Measurements from ENCODE around the gene KMT2B. TPM values are rescaled to one million over a fixed set of nuclear protein-coding genes. Genes with fewer than 3 reads are reported as not detected.
A peak's percentile ranks its signal among the peaks of the same experiment; 100 is the strongest.

The KMT2B gene
- total and polyA plus RNA-seq, 9 of the 15 experiments (the other 6 are each of a cell fraction or from before 2014, with no cell fraction given), result 0.63 to 43.9 (median 8.1) TPM

DNA sequence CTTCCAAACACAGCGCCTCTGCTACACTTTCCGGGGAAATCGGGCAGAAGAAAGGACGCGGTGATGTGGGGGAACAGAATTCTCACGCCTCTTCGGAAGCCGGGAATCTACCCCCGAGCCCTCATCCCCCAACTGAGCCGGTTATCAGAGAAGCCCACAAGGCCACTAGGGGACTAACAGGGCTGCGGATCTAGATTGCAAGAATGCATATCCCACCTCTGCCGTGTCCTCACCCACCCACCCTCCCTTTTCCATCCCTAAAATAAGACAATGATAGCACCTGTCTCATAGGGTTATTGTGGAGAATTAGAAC is 23.4 kb downstream of the KMT2B start (continued):
- TF ChIP-seq, protein P1, sequence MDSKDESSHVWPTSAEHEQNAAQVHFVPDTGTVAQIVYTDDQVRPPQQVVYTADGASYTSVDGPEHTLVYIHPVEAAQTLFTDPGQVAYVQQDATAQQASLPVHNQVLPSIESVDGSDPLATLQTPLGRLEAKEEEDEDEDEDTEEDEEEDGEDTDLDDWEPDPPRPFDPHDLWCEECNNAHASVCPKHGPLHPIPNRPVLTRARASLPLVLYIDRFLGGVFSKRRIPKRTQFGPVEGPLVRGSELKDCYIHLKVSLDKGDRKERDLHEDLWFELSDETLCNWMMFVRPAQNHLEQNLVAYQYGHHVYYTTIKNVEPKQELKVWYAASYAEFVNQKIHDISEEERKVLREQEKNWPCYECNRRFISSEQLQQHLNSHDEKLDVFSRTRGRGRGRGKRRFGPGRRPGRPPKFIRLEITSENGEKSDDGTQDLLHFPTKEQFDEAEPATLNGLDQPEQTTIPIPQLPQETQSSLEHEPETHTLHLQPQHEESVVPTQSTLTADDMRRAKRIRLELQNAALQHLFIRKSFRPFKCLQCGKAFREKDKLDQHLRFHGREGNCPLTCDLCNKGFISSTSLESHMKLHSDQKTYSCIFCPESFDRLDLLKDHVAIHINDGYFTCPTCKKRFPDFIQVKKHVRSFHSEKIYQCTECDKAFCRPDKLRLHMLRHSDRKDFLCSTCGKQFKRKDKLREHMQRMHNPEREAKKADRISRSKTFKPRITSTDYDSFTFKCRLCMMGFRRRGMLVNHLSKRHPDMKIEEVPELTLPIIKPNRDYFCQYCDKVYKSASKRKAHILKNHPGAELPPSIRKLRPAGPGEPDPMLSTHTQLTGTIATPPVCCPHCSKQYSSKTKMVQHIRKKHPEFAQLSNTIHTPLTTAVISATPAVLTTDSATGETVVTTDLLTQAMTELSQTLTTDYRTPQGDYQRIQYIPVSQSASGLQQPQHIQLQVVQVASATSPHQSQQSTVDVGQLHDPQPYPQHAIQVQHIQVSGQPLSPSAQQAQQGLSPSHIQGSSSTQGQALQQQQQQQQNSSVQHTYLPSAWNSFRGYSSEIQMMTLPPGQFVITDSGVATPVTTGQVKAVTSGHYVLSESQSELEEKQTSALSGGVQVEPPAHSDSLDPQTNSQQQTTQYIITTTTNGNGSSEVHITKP (IDR thresholded peaks at IDR 0.05; ENCODE audit: partially characterized antibody), result peak; percentile 77
- TF ChIP-seq ERF (CRISPR knock-in tag; IDR thresholded peaks at IDR 0.05) (no peak), CBFA2T2 (conservative IDR thresholded peaks at IDR 0.05) (peak; percentile 46), NFIX (CRISPR knock-in tag; IDR thresholded peaks at IDR 0.05; ENCODE audit: low read depth) (no peak), CBX1 (IDR thresholded peaks at IDR 0.05; ENCODE audit: low read depth) (no peak)
- TF ChIP-seq, protein P2, sequence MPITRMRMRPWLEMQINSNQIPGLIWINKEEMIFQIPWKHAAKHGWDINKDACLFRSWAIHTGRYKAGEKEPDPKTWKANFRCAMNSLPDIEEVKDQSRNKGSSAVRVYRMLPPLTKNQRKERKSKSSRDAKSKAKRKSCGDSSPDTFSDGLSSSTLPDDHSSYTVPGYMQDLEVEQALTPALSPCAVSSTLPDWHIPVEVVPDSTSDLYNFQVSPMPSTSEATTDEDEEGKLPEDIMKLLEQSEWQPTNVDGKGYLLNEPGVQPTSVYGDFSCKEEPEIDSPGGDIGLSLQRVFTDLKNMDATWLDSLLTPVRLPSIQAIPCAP (CRISPR knock-in tag; IDR thresholded peaks at IDR 0.05; ENCODE audit: borderline replicate concordance), result no peak
- TF ChIP-seq, protein P3, sequence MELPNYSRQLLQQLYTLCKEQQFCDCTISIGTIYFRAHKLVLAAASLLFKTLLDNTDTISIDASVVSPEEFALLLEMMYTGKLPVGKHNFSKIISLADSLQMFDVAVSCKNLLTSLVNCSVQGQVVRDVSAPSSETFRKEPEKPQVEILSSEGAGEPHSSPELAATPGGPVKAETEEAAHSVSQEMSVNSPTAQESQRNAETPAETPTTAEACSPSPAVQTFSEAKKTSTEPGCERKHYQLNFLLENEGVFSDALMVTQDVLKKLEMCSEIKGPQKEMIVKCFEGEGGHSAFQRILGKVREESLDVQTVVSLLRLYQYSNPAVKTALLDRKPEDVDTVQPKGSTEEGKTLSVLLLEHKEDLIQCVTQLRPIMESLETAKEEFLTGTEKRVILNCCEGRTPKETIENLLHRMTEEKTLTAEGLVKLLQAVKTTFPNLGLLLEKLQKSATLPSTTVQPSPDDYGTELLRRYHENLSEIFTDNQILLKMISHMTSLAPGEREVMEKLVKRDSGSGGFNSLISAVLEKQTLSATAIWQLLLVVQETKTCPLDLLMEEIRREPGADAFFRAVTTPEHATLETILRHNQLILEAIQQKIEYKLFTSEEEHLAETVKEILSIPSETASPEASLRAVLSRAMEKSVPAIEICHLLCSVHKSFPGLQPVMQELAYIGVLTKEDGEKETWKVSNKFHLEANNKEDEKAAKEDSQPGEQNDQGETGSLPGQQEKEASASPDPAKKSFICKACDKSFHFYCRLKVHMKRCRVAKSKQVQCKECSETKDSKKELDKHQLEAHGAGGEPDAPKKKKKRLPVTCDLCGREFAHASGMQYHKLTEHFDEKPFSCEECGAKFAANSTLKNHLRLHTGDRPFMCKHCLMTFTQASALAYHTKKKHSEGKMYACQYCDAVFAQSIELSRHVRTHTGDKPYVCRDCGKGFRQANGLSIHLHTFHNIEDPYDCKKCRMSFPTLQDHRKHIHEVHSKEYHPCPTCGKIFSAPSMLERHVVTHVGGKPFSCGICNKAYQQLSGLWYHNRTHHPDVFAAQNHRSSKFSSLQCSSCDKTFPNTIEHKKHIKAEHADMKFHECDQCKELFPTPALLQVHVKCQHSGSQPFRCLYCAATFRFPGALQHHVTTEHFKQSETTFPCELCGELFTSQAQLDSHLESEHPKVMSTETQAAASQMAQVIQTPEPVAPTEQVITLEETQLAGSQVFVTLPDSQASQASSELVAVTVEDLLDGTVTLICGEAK (IDR thresholded peaks at IDR 0.05), result no peak
- TF ChIP-seq, protein P3 (CRISPR knock-in tag; IDR thresholded peaks at IDR 0.05), result no peak
- TF ChIP-seq, protein P4, sequence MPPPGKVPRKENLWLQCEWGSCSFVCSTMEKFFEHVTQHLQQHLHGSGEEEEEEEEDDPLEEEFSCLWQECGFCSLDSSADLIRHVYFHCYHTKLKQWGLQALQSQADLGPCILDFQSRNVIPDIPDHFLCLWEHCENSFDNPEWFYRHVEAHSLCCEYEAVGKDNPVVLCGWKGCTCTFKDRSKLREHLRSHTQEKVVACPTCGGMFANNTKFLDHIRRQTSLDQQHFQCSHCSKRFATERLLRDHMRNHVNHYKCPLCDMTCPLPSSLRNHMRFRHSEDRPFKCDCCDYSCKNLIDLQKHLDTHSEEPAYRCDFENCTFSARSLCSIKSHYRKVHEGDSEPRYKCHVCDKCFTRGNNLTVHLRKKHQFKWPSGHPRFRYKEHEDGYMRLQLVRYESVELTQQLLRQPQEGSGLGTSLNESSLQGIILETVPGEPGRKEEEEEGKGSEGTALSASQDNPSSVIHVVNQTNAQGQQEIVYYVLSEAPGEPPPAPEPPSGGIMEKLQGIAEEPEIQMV (tag; conservative IDR thresholded peaks at IDR 0.05; ENCODE audit: low read depth), result no peak
- TF ChIP-seq, protein P5, sequence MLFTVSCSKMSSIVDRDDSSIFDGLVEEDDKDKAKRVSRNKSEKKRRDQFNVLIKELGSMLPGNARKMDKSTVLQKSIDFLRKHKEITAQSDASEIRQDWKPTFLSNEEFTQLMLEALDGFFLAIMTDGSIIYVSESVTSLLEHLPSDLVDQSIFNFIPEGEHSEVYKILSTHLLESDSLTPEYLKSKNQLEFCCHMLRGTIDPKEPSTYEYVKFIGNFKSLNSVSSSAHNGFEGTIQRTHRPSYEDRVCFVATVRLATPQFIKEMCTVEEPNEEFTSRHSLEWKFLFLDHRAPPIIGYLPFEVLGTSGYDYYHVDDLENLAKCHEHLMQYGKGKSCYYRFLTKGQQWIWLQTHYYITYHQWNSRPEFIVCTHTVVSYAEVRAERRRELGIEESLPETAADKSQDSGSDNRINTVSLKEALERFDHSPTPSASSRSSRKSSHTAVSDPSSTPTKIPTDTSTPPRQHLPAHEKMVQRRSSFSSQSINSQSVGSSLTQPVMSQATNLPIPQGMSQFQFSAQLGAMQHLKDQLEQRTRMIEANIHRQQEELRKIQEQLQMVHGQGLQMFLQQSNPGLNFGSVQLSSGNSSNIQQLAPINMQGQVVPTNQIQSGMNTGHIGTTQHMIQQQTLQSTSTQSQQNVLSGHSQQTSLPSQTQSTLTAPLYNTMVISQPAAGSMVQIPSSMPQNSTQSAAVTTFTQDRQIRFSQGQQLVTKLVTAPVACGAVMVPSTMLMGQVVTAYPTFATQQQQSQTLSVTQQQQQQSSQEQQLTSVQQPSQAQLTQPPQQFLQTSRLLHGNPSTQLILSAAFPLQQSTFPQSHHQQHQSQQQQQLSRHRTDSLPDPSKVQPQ (CRISPR knock-in tag; IDR thresholded peaks at IDR 0.05; ENCODE audit: borderline replicate concordance), result no peak

Data from K562 (cell line).